Panc1 (cell line): Measurements from ENCODE around the gene ARHGAP31.

Experiments
- POLR2AphosphoS5 ChIP-seq: IDR thresholded peaks from 2 replicates; pipeline ENCODE4 v1.6.1; 2012; ENCODE audit warnings: mild to moderate bottlenecking, low read depth, low read length, moderate library complexity
- SIN3A ChIP-seq: IDR thresholded peaks from 2 replicates; pipeline ENCODE4 v1.6.1; 2012; ENCODE audit warnings: low read depth, mild to moderate bottlenecking, low read length, moderate library complexity, borderline replicate concordance; ENCODE audit not compliant: insufficient read depth
- TCF7L2 ChIP-seq: IDR thresholded peaks from 2 replicates; pipeline ENCODE4 v1.6.1; 2011; ENCODE audit warnings: mild to moderate bottlenecking, low read depth, low read length, inconsistent platforms
- TF ChIP-seq, protein P1 (sequence below): fragments of 450-650 bp; IDR thresholded peaks from 2 replicates; pipeline ENCODE4 v1.5.1; 2017; ENCODE audit warnings: mild to moderate bottlenecking
- TF ChIP-seq, protein P2 (sequence below), 2 experiments: IDR thresholded peaks; 2 replicates each; pipeline ENCODE4 v1.6.1; 2011 to 2012; ENCODE audit warnings: low read depth in 2 of 2, control low read depth in 1 of 2, low read length in 1 of 2, mild to moderate bottlenecking in 1 of 2, moderate library complexity in 1 of 2; ENCODE audit not compliant: insufficient read depth in 1 of 2

DNA sequence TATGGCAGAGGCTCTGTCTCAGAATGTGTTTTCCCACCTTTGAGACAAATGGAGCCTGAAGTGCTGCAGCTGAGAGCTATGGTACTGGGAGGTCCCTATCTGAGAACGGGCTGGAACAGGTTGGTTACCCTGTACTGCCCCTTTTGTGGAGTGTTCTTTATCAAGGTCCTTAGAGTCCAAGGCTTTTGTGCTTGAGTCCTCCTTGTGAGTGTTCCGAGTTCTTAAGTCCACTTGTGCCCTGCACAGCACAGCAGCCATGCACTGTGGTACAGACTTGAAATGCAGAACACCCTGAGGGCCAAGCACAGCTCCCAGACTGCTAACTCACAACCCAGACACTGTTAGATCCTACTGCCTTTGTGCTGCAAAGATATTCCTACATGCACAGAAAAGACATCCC is 67.8 kb downstream of the ARHGAP31 start:
- TF ChIP-seq, protein P1, sequence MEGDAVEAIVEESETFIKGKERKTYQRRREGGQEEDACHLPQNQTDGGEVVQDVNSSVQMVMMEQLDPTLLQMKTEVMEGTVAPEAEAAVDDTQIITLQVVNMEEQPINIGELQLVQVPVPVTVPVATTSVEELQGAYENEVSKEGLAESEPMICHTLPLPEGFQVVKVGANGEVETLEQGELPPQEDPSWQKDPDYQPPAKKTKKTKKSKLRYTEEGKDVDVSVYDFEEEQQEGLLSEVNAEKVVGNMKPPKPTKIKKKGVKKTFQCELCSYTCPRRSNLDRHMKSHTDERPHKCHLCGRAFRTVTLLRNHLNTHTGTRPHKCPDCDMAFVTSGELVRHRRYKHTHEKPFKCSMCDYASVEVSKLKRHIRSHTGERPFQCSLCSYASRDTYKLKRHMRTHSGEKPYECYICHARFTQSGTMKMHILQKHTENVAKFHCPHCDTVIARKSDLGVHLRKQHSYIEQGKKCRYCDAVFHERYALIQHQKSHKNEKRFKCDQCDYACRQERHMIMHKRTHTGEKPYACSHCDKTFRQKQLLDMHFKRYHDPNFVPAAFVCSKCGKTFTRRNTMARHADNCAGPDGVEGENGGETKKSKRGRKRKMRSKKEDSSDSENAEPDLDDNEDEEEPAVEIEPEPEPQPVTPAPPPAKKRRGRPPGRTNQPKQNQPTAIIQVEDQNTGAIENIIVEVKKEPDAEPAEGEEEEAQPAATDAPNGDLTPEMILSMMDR: no peak
- TF ChIP-seq POLR2AphosphoS5: no peak
- no peak for TF ChIP-seq TCF7L2
- TF ChIP-seq, protein P2, sequence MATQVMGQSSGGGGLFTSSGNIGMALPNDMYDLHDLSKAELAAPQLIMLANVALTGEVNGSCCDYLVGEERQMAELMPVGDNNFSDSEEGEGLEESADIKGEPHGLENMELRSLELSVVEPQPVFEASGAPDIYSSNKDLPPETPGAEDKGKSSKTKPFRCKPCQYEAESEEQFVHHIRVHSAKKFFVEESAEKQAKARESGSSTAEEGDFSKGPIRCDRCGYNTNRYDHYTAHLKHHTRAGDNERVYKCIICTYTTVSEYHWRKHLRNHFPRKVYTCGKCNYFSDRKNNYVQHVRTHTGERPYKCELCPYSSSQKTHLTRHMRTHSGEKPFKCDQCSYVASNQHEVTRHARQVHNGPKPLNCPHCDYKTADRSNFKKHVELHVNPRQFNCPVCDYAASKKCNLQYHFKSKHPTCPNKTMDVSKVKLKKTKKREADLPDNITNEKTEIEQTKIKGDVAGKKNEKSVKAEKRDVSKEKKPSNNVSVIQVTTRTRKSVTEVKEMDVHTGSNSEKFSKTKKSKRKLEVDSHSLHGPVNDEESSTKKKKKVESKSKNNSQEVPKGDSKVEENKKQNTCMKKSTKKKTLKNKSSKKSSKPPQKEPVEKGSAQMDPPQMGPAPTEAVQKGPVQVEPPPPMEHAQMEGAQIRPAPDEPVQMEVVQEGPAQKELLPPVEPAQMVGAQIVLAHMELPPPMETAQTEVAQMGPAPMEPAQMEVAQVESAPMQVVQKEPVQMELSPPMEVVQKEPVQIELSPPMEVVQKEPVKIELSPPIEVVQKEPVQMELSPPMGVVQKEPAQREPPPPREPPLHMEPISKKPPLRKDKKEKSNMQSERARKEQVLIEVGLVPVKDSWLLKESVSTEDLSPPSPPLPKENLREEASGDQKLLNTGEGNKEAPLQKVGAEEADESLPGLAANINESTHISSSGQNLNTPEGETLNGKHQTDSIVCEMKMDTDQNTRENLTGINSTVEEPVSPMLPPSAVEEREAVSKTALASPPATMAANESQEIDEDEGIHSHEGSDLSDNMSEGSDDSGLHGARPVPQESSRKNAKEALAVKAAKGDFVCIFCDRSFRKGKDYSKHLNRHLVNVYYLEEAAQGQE (IDR thresholded peaks at IDR 0.05; ENCODE audit: insufficient read depth in 1 of 2, low read depth in 2 of 2, low read length in 1 of 2): no peak
- TF ChIP-seq SIN3A: no peak
